Prostate gland (tissue), 2 donors: ENCODE data around the gene DHPS.

ENCODE experiments used
- POLR2A ChIP-seq: fragments of 450-650 bp; IDR thresholded peaks from one replicate; pipeline ENCODE4 v1.6.1; 2016; ENCODE audit warnings: antibody characterized with exemption, mild to moderate bottlenecking
- POLR2AphosphoS5 ChIP-seq: sonication (generic); formaldehyde crosslinking; IDR thresholded peaks from one replicate; pipeline ENCODE4 v1.6.1; 2017; ENCODE audit warnings: antibody characterized with exemption
- TF ChIP-seq, protein P1 (sequence below), 4 experiments: fragments of 200-600 bp in 2 of 4; fragments of 450-650 bp in 2 of 4; sonication (generic) in 2 of 4; IDR thresholded peaks; 1 replicate in 3 of 4; 2 replicates in 1 of 4; pipeline ENCODE4 v1.5.1; 2016 to 2019; ENCODE audit warnings: antibody characterized with exemption in 4 of 4, mild to moderate bottlenecking in 2 of 4, moderate library complexity in 2 of 4

DNA sequence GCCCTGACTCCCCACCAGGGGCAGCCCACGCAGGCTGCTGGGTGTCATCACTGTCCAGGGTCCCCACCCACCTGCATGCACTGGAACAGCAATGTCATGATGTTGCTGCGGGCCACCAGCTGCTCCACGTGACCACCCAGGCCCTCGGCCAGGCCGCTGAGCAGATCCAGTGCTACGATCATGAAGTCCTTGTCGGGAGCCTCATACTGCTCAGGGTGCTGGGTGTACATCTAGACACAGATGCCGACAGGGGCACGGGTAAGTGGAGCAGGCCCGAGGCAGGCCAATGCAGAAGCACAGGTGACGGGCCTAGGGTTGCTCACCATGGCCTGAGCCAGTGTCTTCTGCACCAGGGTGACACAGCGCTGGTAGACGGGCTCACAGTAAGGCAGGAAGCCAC lies 23.5 kb upstream of the DHPS start:
- TF ChIP-seq POLR2AphosphoS5 (no peak), POLR2A (no peak)
- TF ChIP-seq, protein P1, sequence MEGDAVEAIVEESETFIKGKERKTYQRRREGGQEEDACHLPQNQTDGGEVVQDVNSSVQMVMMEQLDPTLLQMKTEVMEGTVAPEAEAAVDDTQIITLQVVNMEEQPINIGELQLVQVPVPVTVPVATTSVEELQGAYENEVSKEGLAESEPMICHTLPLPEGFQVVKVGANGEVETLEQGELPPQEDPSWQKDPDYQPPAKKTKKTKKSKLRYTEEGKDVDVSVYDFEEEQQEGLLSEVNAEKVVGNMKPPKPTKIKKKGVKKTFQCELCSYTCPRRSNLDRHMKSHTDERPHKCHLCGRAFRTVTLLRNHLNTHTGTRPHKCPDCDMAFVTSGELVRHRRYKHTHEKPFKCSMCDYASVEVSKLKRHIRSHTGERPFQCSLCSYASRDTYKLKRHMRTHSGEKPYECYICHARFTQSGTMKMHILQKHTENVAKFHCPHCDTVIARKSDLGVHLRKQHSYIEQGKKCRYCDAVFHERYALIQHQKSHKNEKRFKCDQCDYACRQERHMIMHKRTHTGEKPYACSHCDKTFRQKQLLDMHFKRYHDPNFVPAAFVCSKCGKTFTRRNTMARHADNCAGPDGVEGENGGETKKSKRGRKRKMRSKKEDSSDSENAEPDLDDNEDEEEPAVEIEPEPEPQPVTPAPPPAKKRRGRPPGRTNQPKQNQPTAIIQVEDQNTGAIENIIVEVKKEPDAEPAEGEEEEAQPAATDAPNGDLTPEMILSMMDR (IDR thresholded peaks at IDR 0.05), result no peak
